ENCODE data around the gene C4orf50. TPM values are rescaled to one million over a fixed set of nuclear protein-coding genes. Genes with fewer than 3 reads are reported as not detected.

C4orf50 gene
- total RNA-seq, 2 donors from 2014 or later, result 0.14 to 0.95 TPM

DNA sequence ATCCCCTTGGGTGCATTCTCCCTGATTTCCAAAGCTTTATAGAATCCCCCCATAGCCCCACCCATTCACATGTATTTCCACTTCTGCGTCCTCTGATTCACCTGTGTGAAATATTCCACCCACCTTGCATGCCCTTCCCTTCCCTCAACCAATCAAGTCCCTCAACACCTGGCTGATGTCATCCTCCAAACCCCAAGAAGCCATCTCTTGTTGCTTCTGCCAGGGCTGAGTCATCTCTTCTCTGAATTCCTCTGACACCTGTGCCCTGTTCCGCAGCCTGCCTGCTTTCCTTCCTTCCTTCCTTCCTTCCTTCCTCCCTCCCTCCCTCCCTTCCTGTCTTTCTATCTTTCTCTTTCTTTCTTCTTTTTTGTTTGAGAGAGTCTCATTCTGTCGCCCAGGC, 135.3 kb downstream of the C4orf50 start:
- no peak for ATAC-seq (replicated peaks in 1 of 2)
- Mint-ChIP-seq H3K27me3 (ENCODE audit: low read depth) (peaks cover 39% of the 10 kb centered on the region), H3K27ac (no peak overlapping the region), H3K9me3 (peaks cover 0 to 2% of the 10 kb centered on the region in 2 donors), H3K36me3 (ENCODE audit: insufficient read depth in 2 of 2) (no peaks in the 10 kb centered on the region), H3K4me1 (ENCODE audit: low read depth) (no peaks in the 10 kb centered on the region), H3K4me3 (no peak overlapping the region)
- no peak for DNase-seq

DNA sequence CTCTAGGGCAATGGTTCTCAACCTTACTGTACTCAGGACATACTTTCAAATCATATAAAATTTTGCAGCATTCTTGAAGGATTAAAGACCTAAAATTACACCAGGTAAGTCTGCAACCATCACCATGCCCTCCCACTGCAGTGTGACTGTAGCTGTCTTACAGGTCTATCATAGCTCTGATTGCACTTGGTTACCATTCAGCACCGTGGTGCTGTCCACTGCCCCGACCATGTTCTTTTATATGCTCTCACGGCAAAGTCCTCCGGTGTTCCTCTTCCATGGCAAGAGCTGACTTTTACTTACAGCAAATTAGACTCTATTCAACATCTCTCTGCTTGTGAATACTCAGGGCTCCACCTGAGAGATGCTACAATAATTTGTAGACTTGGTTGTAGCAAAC, 136.9 kb downstream of the C4orf50 start:
- no peak for ATAC-seq (replicated peaks in 1 of 2)
- no peaks in the 10 kb centered on the region for H3K36me3 Mint-ChIP-seq (ENCODE audit: insufficient read depth in 2 of 2)
- H3K4me3 Mint-ChIP-seq, result no peak overlapping the region
- no peak for DNase-seq
- H3K9me3 Mint-ChIP-seq, result peaks cover 0 to 2% of the 10 kb centered on the region in 2 donors
- H3K27me3 Mint-ChIP-seq (ENCODE audit: low read depth), result peaks cover 35% of the 10 kb centered on the region
- no peak overlapping the region for H3K27ac Mint-ChIP-seq
- H3K4me1 Mint-ChIP-seq (ENCODE audit: low read depth), result no peaks in the 10 kb centered on the region

DNA sequence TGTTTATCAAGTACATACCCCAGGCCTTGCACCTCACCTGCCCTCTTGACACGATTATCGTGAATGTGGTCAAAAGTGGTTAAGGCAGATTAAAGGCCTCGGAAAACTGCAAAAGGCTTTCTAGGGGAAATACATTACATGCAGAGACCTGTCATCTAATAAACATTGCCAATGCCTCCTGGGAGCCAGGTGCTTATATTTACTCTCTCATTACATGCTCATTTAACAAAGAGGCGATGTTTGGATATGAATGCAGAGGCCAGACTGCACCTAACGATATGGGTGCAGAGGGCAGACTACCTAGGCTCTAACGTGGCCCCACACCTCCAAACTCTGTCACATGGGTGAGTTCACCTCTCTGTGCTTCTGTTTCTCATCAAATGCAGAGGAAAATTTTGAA, 139.9 kb downstream of the C4orf50 start:
- ATAC-seq (replicated peaks in 1 of 2), result no peak
- peaks cover 17% of the 10 kb centered on the region for H3K27me3 Mint-ChIP-seq (ENCODE audit: low read depth)
- H3K27ac Mint-ChIP-seq, result no peak overlapping the region
- no peak for DNase-seq
- H3K9me3 Mint-ChIP-seq, result peaks cover 0 to 3% of the 10 kb centered on the region in 2 donors
- H3K4me3 Mint-ChIP-seq, result no peak overlapping the region
- H3K4me1 Mint-ChIP-seq (ENCODE audit: low read depth), result no peaks in the 10 kb centered on the region
- no peaks in the 10 kb centered on the region for H3K36me3 Mint-ChIP-seq (ENCODE audit: insufficient read depth in 2 of 2)

DNA sequence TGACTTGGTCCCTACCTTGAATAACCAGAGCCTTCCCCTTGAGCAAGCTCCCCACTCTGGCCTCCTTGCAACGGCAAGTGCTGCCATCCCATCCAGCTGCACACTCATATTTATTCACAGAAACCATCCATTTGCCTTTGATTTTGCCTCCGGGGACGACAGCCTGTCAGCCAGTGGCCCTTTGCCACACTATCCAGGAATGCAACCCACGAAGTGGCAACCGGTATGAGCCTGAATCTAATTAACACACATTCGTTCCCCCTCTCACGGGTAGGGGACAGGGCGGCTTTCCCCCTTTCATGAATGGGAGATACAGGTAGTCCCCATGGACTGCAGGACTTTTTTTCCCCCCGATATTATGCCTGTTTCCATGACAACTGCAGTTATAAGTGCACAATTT, 140.8 kb downstream of the C4orf50 start:
- Mint-ChIP-seq H3K27me3 (ENCODE audit: low read depth) (peaks cover 17% of the 10 kb centered on the region), H3K4me3 (no peak overlapping the region), H3K4me1 (ENCODE audit: low read depth) (no peaks in the 10 kb centered on the region), H3K27ac (no peak overlapping the region), H3K9me3 (peaks cover 0 to 3% of the 10 kb centered on the region in 2 donors), H3K36me3 (ENCODE audit: insufficient read depth in 2 of 2) (no peaks in the 10 kb centered on the region)
- DNase-seq (no peak), ATAC-seq (replicated peaks in 1 of 2) (no peak)

DNA sequence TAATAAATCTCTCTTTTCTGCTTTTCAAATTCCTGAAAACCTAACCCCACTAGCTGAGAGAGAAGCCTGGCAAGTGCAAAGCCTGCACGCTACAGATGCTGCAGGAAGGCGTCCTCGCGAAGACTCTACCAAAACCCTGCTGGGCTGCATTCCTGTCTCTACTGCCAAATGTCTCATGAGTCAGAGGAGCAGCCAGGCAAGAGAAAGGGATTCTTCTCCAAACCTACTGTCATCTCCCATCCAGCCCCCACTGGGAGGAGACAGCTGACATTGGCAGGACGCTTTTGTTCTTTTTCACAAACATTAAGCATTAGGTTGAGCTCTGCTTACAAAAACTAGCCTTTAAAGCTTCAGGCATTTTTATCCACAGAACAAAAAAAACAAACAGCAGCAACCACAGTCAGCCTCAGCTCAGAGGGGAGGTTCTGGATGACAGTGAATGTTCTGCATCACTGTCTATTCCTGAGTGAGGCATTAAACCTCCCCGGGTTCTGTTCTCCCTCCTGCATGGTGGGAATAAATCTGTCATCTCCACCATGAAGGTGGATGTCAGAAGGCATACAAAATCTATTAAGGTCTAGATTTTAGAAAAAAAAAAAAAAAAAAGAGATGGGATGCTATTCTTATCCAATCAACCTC, 143.3 kb downstream of the C4orf50 start:
- Mint-ChIP-seq H3K4me1 (ENCODE audit: low read depth) (no peaks in the 10 kb centered on the region), H3K27ac (no peak overlapping the region), H3K27me3 (ENCODE audit: low read depth) (peaks cover 25% of the 10 kb centered on the region), H3K4me3 (no peak overlapping the region), H3K36me3 (ENCODE audit: insufficient read depth in 2 of 2) (no peaks in the 10 kb centered on the region), H3K9me3 (peaks cover 0 to 3% of the 10 kb centered on the region in 2 donors)
- no peak for ATAC-seq (replicated peaks in 1 of 2)
- DNase-seq, result no peak

DNA sequence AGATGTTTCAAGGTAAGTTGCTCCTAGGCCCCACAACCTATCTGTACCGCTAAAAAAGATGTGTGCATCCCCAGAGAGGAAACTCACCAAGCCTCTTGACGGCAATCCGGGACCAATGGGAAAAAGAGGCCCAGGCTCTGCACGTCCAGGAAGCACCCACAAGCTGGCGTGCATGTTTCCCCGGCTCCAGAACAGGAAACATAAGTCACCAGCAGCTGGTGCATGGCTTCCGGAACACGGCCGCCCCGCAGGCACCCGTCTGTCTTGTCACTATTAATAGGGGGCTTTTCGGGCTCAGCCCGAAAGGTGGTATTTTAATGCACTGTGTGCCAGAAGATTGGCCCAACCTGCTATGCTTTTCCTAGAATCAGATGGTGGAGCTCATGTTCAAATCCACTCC, 147.5 kb downstream of the C4orf50 start:
- Mint-ChIP-seq H3K4me3 (no peak overlapping the region), H3K27me3 (ENCODE audit: low read depth) (peaks cover 33% of the 10 kb centered on the region), H3K36me3 (ENCODE audit: insufficient read depth in 2 of 2) (no peaks in the 10 kb centered on the region), H3K27ac (no peak overlapping the region), H3K9me3 (peaks cover 0 to 3% of the 10 kb centered on the region in 2 donors), H3K4me1 (ENCODE audit: low read depth) (peaks cover 17% of the 10 kb centered on the region)
- no peak for ATAC-seq (replicated peaks in 1 of 2)
- DNase-seq, result no peak

DNA sequence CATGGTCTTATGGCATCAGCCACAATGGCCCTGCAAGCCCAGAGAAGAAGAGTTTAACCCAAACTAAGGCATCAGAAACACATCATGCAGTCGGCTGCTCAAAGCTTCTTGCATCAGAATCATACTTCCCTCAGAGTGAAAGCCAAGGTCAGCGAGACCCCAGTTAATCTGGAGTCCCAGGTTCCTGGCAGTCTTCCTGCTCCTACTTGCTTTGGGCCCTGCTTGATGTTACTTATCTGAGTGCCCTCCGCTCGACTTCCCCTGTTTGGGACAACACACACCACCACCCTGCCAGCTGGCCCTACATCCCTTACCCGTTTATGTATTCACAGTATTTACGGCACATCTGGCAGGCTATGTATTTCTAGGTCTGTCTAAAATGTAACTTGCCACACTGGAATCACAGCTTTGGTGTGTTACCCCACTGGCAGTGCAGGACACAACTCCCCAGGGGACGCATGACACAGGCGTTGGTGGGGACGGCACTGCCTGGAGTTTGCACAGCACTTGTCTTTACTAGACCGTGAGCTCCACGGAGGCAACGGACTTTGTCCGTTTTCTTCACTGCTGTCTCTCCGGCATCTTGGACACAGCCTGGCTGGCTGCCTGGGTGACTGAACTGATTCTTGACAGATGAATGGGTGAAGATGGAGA, 148.1 kb downstream of the C4orf50 start:
- DNase-seq (no peak), ATAC-seq (replicated peaks in 1 of 2) (no peak)
- Mint-ChIP-seq H3K27me3 (ENCODE audit: low read depth) (peaks cover 33% of the 10 kb centered on the region), H3K9me3 (peaks cover 0 to 2% of the 10 kb centered on the region in 2 donors), H3K27ac (no peak overlapping the region), H3K36me3 (ENCODE audit: insufficient read depth in 2 of 2) (no peaks in the 10 kb centered on the region), H3K4me3 (no peak overlapping the region), H3K4me1 (ENCODE audit: low read depth) (peaks cover 19% of the 10 kb centered on the region)

DNA sequence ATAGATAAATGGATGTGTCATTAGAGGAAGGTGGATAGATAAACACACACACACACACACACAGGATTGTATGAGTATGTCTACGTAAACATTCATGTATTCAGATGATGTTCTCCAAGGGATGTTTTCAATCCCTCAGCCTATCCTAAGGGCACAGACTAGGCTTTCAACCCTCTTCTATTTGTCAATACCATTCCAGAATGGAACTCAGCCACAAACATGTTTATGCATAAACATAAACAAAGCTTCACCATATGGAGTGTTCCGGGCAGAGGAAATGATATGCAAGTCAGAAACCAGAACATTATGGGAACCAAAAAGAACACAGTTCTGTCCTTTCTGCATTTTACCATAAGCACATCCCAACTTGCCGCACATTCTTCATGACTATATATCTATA, 150.4 kb downstream of the C4orf50 start:
- no peak overlapping the region for H3K27ac Mint-ChIP-seq
- no peaks in the 10 kb centered on the region for H3K36me3 Mint-ChIP-seq (ENCODE audit: insufficient read depth in 2 of 2)
- ATAC-seq (replicated peaks in 1 of 2) (no peak), DNase-seq (no peak)
- peaks cover 27% of the 10 kb centered on the region for H3K27me3 Mint-ChIP-seq (ENCODE audit: low read depth)
- H3K9me3 Mint-ChIP-seq, result no peaks in the 10 kb centered on the region
- H3K4me1 Mint-ChIP-seq (ENCODE audit: low read depth), result peaks cover 34% of the 10 kb centered on the region
- no peak overlapping the region for H3K4me3 Mint-ChIP-seq

DNA sequence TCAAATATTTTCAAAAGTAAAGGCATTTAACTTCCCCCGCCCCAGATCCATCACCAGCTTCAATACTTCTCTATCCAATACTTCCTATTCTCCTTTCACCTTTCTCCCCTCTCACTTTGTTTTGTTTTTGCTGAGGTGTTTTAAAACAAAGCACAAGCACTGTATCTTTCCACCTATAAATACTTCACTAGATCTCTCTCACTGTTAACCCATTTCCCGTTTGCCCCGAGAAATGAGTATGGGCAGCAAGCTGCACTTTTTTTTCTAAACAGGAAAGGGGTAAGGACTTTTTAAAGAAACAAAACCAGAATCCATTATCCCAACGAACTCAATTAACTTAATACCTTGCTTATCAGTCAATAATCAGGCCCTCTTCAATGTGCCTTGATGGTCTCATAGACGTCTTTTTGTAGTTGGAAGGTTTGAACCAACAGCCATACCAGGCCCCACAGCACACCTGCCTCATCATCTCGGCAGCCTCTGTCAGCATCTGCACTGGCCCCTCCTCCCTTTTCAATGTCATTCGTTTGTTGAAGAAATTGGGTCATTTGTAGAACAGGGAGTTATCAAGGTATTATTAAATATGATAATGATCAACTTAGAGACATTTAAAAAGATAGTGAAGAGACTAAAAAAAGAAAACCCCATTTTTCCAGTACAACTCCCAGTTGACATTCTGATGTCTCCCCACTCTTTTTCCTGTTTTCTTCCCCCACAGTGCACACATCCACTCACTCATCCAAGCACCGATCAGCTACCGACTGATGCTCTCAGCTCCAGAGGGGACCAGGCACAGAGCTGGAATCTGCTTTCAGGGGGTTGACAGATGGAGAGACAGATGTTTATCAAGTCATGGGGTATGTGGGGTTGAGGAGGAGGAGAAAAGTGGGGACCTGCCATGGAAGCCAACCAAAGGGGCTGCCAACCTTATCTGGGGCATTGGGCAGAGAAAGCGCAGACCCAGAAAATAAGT, 151.1 kb downstream of the C4orf50 start:
- DNase-seq (no peak), ATAC-seq (replicated peaks in 1 of 2) (no peak)
- peaks cover 34% of the 10 kb centered on the region for H3K4me1 Mint-ChIP-seq (ENCODE audit: low read depth)
- no peaks in the 10 kb centered on the region for H3K36me3 Mint-ChIP-seq (ENCODE audit: insufficient read depth in 2 of 2)
- H3K9me3 Mint-ChIP-seq, result no peaks in the 10 kb centered on the region
- peak overlapping the region; percentile 38 for H3K27ac Mint-ChIP-seq
- peak overlapping the region; percentile 3 to 57 for H3K4me3 Mint-ChIP-seq
- peaks cover 30% of the 10 kb centered on the region for H3K27me3 Mint-ChIP-seq (ENCODE audit: low read depth)

DNA sequence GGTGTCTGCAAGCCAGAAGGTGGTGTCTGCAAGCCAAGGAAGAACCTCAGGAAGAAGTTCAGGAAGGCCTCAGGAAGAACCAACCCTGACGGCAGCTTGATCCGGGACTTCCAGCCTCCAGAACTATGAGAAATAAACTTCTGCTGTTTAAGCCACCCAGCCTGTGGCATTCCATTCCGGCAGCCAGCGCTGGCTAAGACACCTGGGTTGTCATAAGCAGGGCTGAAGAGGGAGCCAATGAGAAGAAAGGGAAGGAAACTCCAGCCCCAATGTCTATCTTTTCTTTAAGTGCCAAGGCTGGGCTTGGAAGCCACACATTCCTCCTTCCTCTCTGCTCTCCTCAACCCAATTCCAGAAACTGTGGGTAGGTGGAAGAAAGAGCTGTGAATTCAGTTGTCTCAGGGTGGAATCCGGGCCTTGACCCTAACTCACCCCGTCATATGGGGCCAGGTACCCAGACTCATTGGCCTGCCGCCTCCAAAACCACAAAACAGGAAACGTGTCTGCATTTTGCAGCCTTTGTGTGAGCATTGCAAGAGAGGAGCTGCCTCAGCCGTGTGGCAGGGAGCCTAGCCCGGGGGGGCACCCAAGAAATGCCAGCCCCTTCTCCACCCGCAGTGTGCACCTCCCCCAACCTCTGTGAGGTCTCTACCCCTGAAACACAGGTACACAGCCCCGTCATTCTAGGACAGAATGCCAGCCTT, 152.2 kb downstream of the C4orf50 start:
- ATAC-seq (replicated peaks in 1 of 2) (peak; percentile 42 to 45), DNase-seq (peak; percentile 25)
- Mint-ChIP-seq H3K36me3 (ENCODE audit: insufficient read depth in 2 of 2) (no peaks in the 10 kb centered on the region), H3K27me3 (ENCODE audit: low read depth) (peaks cover 25% of the 10 kb centered on the region), H3K27ac (no peak overlapping the region), H3K4me3 (peak overlapping the region in 1 of 2 donors; percentile 34), H3K4me1 (ENCODE audit: low read depth) (peaks cover 34% of the 10 kb centered on the region), H3K9me3 (no peaks in the 10 kb centered on the region)

DNA sequence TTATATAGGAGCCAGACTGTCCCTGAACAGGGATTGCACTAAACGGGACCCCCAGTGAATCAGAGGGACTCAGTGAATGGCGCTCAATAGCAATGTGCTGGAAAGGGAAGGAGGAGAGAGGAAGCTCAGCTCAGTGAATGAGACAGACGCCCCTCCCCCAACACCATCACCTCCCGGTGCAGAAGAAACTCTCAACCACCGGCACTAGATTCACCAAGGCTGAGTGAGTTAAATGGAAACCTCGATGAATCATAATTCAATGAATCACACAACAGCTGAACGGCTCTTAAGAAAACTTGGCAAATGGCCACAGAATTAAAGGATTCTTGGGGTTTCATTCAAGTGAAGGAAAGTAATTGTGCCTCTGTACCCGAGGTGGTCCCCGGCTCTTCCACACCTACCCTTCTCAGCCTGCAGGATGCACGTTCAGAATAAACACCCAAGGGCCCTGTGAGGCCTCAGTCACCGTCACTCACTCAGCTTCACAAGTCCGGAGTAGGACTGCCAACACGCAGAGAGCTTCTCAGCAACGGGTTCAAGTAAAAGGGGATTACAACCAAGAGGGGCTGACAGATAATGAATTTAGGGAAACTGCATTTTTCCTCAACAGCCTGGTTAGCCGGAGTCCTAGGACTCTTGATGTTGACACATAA, 154.6 kb downstream of the C4orf50 start:
- Mint-ChIP-seq H3K9me3 (no peaks in the 10 kb centered on the region), H3K27ac (no peak overlapping the region), H3K4me3 (peak overlapping the region in 1 of 2 donors; percentile 48), H3K36me3 (ENCODE audit: insufficient read depth in 2 of 2) (no peaks in the 10 kb centered on the region), H3K4me1 (ENCODE audit: low read depth) (peaks cover 34% of the 10 kb centered on the region), H3K27me3 (ENCODE audit: low read depth) (peaks cover 16% of the 10 kb centered on the region)
- DNase-seq (peak; percentile 76 to 80), ATAC-seq (replicated peaks in 1 of 2) (peak; percentile 93 to 95)

DNA sequence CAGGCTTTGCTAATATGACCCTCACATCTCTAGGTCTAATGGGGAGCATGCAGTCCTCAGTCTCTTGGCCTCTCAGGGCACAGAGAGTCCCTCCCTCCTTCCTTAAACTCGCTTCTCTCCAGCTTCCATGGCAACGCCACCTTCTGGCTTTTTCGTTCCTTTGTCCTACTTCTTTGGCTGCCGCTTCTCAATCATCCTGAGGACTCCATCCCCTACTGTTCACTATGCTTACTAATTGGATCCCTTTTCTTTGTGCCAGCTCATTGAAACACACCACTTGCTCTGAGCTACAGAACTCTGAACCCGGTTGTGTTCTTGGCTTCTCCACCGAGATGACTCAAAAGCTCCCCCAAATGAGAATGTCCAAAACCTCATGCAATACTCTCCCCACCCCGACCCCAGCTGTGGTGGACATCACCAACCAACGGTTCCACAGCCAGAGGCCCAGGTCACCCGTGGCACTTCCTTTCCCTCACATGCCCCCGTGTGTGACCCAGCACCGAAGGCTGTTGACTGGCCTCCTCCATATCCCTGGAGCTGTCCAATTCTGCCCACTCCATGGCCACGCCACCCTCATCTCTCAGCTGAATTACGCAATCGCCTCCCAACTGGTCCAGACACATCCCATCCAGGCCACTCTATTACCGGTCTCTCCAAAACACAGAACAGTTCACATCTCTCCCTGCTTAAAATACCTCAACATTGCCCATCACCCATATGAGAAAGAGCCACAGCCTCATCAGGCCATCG, 160.0 kb downstream of the C4orf50 start:
- H3K4me3 Mint-ChIP-seq, result no peak overlapping the region
- H3K4me1 Mint-ChIP-seq (ENCODE audit: low read depth), result peaks cover 1% of the 10 kb centered on the region
- H3K27ac Mint-ChIP-seq, result no peak overlapping the region
- no peaks in the 10 kb centered on the region for H3K9me3 Mint-ChIP-seq
- ATAC-seq (replicated peaks in 1 of 2) (no peak), DNase-seq (no peak)
- no peaks in the 10 kb centered on the region for H3K36me3 Mint-ChIP-seq (ENCODE audit: insufficient read depth in 2 of 2)
- H3K27me3 Mint-ChIP-seq (ENCODE audit: low read depth), result peaks cover 7% of the 10 kb centered on the region

All from activated T-cell treated with anti-CD3 and anti-CD28 coated beads, Interleukin-2, amount 50 U/mL, for 72 hours (primary cell).